Caki2 (cell line): ENCODE results near the gene PRSS3. TPM values are rescaled to one million over a fixed set of nuclear protein-coding genes. Genes with fewer than 3 reads are reported as not detected.
A peak's percentile ranks its signal among the peaks of the same experiment; 100 is the strongest.
"Not testable (repeated sequence)": the region's sequence is repeated elsewhere in the genome, so short reads cannot be mapped to it uniquely, and the experiment has no call there.

Source experiments
- DNase-seq: peaks from one replicate; pipeline ENCODE4 v3.0.0-alpha.2; 2015; ENCODE audit warnings: low read depth
- in situ Hi-C: cut with HindIII; loops from 2 replicates; pipeline ENCODE4 v1.10.0; 2016; ENCODE audit warnings: low sequenced_read_pairs, low pct_unique_long_range_greater_than_20kb, mixed read lengths
- total RNA-seq: library from RNA; depleted of rRNA; stranded (reverse); fragments of >200 nt; shearing (Covaris generic); gene quantifications from 2 replicates; pipeline ENCODE4 v1.2.3, GENCODE V29; 2014; ENCODE audit warnings: low replicate concordance

PRSS3 gene
- total RNA-seq, 1 experiment from 2014 or later, result not detected

- peak; percentile 39 for DNase-seq
- in situ Hi-C loops, result no loop called here
Measured at GRCh38 chr9:33809506-33809905, 14.1 kb downstream of the PRSS3 start.

GRCh38 chr9:33813712-33814641, 18.6 kb downstream of the PRSS3 start:
- in situ Hi-C loops, result no loop called here
- DNase-seq, result peak; percentile 92

GRCh38 chr9:33815781-33816180, 20.4 kb downstream of the PRSS3 start:
- in situ Hi-C loops, result no loop called here
- no peak for DNase-seq

GRCh38 chr9:33816327-33817252, 21.2 kb downstream of the PRSS3 start, which contains the start of gene UBE2R2:
TSS of gene UBE2R2 (plus strand) at chr9:33817160. CDS start at chr9:33817758, 598 bp downstream.
- peak; percentile 93 for DNase-seq
- in situ Hi-C loops, result no loop called here

- in situ Hi-C loops, result no loop called here
- peak; percentile 65 for DNase-seq
Measured at GRCh38 chr9:33817327-33818166, 22.2 kb downstream of the PRSS3 start.

- peak; percentile 40 for DNase-seq
- in situ Hi-C loops, result no loop called here
Measured at GRCh38 chr9:33818167-33818846, 22.9 kb downstream of the PRSS3 start.

GRCh38 chr9:33818847-33819500, 23.6 kb downstream of the PRSS3 start:
- DNase-seq, result peak; percentile 8
- in situ Hi-C loops, result no loop called here

- no peak for DNase-seq
- in situ Hi-C loops, result no loop called here
Measured at GRCh38 chr9:33820231-33820745, 24.9 kb downstream of the PRSS3 start.

- DNase-seq, result no peak
- in situ Hi-C loops, result no loop called here
Measured at GRCh38 chr9:33823801-33824200, 28.4 kb downstream of the PRSS3 start.

- in situ Hi-C loops, DNase-seq: not testable (repeated sequence)
Measured at GRCh38 chr9:33827285-33827684, 31.9 kb downstream of the PRSS3 start.

GRCh38 chr9:33829641-33830230, 34.4 kb downstream of the PRSS3 start:
- in situ Hi-C loops, DNase-seq: not testable (repeated sequence)

GRCh38 chr9:33835625-33836260, 40.4 kb downstream of the PRSS3 start:
- in situ Hi-C loops, result no loop called here
- DNase-seq, result no peak

- DNase-seq, in situ Hi-C loops: not testable (repeated sequence)
Measured at GRCh38 chr9:33836261-33836660, 40.9 kb downstream of the PRSS3 start.

- DNase-seq, result no peak
- in situ Hi-C loops, result no loop called here
Measured at GRCh38 chr9:33837138-33837537, 41.8 kb downstream of the PRSS3 start.

- no peak for DNase-seq
- in situ Hi-C loops, result no loop called here
Measured at GRCh38 chr9:33840381-33840780, 45.0 kb downstream of the PRSS3 start.
